AG04450 (cell line): ENCODE measurements around the gene MAP7D3. TPM values are rescaled to one million over a fixed set of nuclear protein-coding genes. Genes with fewer than 3 reads are reported as not detected.

Source experiments
- CTCF ChIA-PET: fragments of 300-600, 350-600 bp; formaldehyde crosslinking; extraction: SDS; loops from one replicate; lab custom pipeline; 2022; ENCODE audit warnings: antibody characterized with exemption, inconsistent platforms; lab: Charles Lee
- POLR2A ChIA-PET: fragments of 350-600 bp; formaldehyde crosslinking; extraction: SDS; loops from one replicate; lab custom pipeline; 2021; ENCODE audit warnings: antibody characterized with exemption, inconsistent platforms; lab: Yijun Ruan, JAX
- DNase-seq: peaks from one replicate; pipeline ENCODE4 v3.0.0-alpha.2; 2011; ENCODE audit warnings: low read depth, low spot score
- H3K27ac ChIP-seq: one replicate; pipeline ENCODE4 v1.5.1; 2012; ENCODE audit warnings: low read depth, low read length, control low read depth
- H3K27me3 ChIP-seq: one replicate; pipeline ENCODE4 v1.6.0; 2012; ENCODE audit warnings: low read length; ENCODE audit not compliant: control insufficient read depth, insufficient read depth
- H3K4me3 ChIP-seq: 2 replicates; pipeline ENCODE4 v1.5.1; 2011; ENCODE audit warnings: mild to moderate bottlenecking, low read depth, low read length, control low read depth
- H3K9me3 ChIP-seq: 2 replicates; pipeline ENCODE4 v1.5.1; 2012; ENCODE audit warnings: low read length; ENCODE audit not compliant: control insufficient read depth, insufficient read depth
- polyA plus RNA-seq: library from polyadenylated mRNA; depleted of rRNA; stranded (reverse); fragments of >200 nt; gene quantifications from 2 replicates; pipeline ENCODE4 v1.2.3, GENCODE V29; 2011
- TF ChIP-seq, protein P1 (sequence below): IDR thresholded peaks from 2 replicates; pipeline ENCODE4 v1.5.1; 2011; ENCODE audit warnings: low read depth, low read length, control low read depth, inconsistent platforms

MAP7D3 gene
- polyA plus RNA-seq, 1 experiment = 16.6 TPM

DNA sequence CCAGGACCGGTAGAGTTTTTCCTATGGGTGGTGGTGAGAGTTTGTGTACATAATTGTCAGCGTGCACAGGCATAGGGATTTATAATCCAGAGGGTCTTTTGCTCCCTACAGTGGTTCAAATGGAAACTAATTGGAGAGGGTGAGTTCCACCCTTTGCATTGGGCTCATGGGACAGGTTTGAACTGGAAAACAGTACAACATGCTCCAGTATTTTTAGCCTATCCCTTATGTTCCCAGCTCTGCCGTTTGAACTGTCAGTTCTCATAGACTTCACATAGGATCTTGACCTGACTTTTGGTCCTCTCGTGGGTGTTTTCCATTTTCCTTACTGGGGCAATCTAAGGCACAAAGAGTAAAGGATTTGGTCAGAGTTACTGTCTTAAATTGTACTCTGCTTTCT is 72.1 kb downstream of the MAP7D3 start:
- ChIA-PET POLR2A (no interaction called here), CTCF (no interaction called here)
- H3K27me3 ChIP-seq = no peaks in the 10 kb centered on the region
- H3K27ac ChIP-seq = no peak overlapping the region
- no peak overlapping the region for H3K4me3 ChIP-seq
- TF ChIP-seq, protein P1, sequence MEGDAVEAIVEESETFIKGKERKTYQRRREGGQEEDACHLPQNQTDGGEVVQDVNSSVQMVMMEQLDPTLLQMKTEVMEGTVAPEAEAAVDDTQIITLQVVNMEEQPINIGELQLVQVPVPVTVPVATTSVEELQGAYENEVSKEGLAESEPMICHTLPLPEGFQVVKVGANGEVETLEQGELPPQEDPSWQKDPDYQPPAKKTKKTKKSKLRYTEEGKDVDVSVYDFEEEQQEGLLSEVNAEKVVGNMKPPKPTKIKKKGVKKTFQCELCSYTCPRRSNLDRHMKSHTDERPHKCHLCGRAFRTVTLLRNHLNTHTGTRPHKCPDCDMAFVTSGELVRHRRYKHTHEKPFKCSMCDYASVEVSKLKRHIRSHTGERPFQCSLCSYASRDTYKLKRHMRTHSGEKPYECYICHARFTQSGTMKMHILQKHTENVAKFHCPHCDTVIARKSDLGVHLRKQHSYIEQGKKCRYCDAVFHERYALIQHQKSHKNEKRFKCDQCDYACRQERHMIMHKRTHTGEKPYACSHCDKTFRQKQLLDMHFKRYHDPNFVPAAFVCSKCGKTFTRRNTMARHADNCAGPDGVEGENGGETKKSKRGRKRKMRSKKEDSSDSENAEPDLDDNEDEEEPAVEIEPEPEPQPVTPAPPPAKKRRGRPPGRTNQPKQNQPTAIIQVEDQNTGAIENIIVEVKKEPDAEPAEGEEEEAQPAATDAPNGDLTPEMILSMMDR = no peak
- no peak for DNase-seq
- no peaks in the 10 kb centered on the region for H3K9me3 ChIP-seq

DNA sequence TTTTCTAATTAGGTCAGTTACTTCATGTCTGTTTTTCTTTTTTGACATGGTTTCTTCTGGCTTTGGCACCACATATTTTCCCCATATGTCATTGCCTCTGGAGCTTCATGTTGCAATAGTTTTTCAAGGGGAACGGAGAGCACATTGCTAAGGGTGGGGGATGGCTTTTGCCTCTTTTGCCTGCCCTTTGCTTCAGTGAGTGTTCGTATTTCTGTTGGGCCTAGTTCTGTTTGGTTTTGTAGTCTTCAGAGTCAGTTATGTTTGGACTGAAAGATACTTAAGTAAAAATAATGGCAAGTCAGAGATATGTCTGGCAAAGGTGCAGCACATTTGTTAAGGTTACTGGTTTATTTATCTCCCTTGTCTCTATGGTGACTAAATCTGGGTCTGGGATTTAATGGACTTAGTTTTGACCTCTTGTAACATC is 74.8 kb downstream of the MAP7D3 start:
- no peak overlapping the region for H3K4me3 ChIP-seq
- TF ChIP-seq, protein P1 = no peak
- H3K27ac ChIP-seq = peak overlapping the region; percentile 75
- ChIA-PET POLR2A (interaction anchor here (0.6 to 1.1 kb wide), 4 partner anchors 9 to 274 kb away, joined by 3 to 5 read pairs (median 3); no protein-coding TSS in a partner anchor), CTCF (interaction anchor here (0.7 to 2.2 kb wide), 2 partner anchors 13 to 33 kb away, joined by 3 to 7 read pairs; no protein-coding TSS in a partner anchor)
- H3K27me3 ChIP-seq = no peaks in the 10 kb centered on the region
- peak; percentile 81 for DNase-seq
- H3K9me3 ChIP-seq = no peaks in the 10 kb centered on the region

DNA sequence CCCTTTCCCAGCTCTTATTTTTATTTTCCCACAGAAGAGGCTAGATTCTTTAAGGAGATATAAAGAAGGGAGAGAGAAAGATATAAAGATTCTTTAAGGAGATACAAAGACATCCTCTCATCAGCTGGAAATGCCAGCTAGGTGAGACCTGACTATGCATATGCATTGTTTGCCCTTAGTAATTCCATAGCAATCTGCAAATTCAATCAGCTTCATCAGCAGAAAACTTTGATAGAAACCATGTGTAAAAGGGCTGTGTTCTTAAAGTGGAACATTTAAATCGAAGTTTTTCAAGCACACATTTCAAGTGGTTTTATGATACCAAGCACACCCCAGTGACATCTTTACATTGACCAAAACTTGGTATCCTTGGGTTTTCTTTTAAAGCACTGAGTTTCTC is 79.8 kb downstream of the MAP7D3 start:
- H3K27ac ChIP-seq = no peak overlapping the region
- DNase-seq = no peak
- CTCF ChIA-PET = interaction anchor here (1.1 to 2.5 kb wide), 2 partner anchors 38 to 96 kb away, joined by 4 to 10 read pairs; no protein-coding TSS in a partner anchor

DNA sequence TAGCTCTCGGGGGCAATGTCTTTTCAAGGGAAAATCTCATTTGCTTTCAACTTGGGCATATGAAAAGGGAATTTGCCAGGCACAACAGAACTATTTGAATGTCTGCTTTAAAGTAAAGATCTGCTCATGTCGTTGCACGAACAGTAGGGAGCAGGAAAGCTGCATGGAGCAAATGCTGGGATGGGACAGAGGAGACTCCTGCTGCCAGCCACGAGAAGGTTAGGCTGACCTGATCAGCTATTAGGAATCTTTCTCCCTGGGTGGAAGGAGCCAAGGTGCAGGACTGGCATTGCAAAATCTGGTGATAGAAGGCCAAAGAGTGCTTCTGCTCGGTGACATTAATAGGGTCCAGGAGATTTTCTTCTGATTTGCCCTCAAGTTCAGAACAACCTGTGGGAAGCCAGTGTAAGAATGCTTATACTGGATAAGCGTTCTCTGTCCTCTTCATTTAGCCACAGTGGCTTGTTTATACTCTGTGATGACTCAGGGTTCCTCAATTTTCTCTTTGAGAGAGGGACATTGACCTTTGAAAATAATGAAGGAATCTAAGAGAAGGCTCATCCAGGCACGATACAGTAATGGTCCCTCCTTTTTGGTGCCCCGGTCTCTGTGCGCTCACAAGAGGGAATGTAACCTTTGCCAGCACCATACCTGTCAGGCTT is 80.9 kb downstream of the MAP7D3 start:
- DNase-seq = no peak
- Histone ChIP-seq H3K27ac (peak overlapping the region; percentile 75), H3K9me3 (no peaks in the 10 kb centered on the region), H3K4me3 (peak overlapping the region; percentile 13; the same call in 1 of the 2 replicates), H3K27me3 (no peaks in the 10 kb centered on the region)
- ChIA-PET CTCF (interaction anchor here (1.1 to 2.5 kb wide), 3 partner anchors 39 to 142 kb away, joined by 4 to 10 read pairs (median 7); no protein-coding TSS in a partner anchor), POLR2A (interaction anchor here (0.8 to 1.2 kb wide), 4 partner anchors 13 to 400 kb away, joined by 3 to 7 read pairs (median 3); no protein-coding TSS in a partner anchor)
- TF ChIP-seq, protein P1 = peak; percentile 27; the same call in 1 of the 2 replicates

More for the DNA sequence above, 79.8 kb downstream of the MAP7D3 start:
- Histone ChIP-seq H3K4me3 (no peak overlapping the region), H3K27me3 (no peaks in the 10 kb centered on the region), H3K9me3 (no peaks in the 10 kb centered on the region)
- POLR2A ChIA-PET = no interaction called here
- TF ChIP-seq, protein P1 = no peak
